ENCODE data around the gene GAL3ST2. TPM values are rescaled to one million over a fixed set of nuclear protein-coding genes. Genes with fewer than 3 reads are reported as not detected.

GAL3ST2 gene
- polyA plus RNA-seq, 1 of the 3 experiments (the other 2 are of a cell fraction) = 0.15 TPM

GRCh38 chr2:241760301-241760771 lies 16.3 kb upstream of the GAL3ST2 start:
- H3K4me1 ChIP-seq (ENCODE audit: control insufficient read depth in 1 of 2, insufficient read depth in 2 of 2, low read depth in 1 of 2, low read length in 1 of 2) = peaks cover 0 to 27% of the 10 kb centered on the region in 2 experiments; a peak in 1 of 4 replicates
- WGBS (ENCODE audit: low lambda C conversion rate) = 100% methylated on average over 5 of the region's 17 CpGs
- H3K4me2 ChIP-seq = no peak overlapping the region
- no peaks in the 10 kb centered on the region for H3K79me2 ChIP-seq (ENCODE audit: insufficient read depth)
- H3K27me3 ChIP-seq (ENCODE audit: insufficient read depth) = no peaks in the 10 kb centered on the region
- no peak overlapping the region for H2AFZ ChIP-seq (ENCODE audit: low read depth)
- H3K36me3 ChIP-seq (replicated peaks in 1 of 2; ENCODE audit: control insufficient read depth in 1 of 2, insufficient read depth in 2 of 2, low read length in 1 of 2) = peaks cover 15 to 25% of the 10 kb centered on the region in 2 experiments
- TF ChIP-seq EP300 (IDR thresholded peaks at IDR 0.05; ENCODE audit: borderline replicate concordance in 1 of 2, low read depth in 1 of 2, low read length in 1 of 2) = no peak
- TF ChIP-seq YY1 (IDR thresholded peaks at IDR 0.05; ENCODE audit: low read depth) = no peak
- no peak for TF ChIP-seq NRF1 (IDR thresholded peaks at IDR 0.05; ENCODE audit: low read depth, low read length)
- no peak for TF ChIP-seq GATA2 (CRISPR knock-in tag; IDR thresholded peaks at IDR 0.05)
- no peak for TF ChIP-seq TCF12 (IDR thresholded peaks at IDR 0.05)
- TF ChIP-seq JUND (IDR thresholded peaks at IDR 0.05) = no peak
- TF ChIP-seq RCOR1 (IDR thresholded peaks at IDR 0.05; ENCODE audit: low read length) = no peak
- no peak for TF ChIP-seq TAF1 (IDR thresholded peaks at IDR 0.05; ENCODE audit: borderline replicate concordance, low read depth, low read length)
- TF ChIP-seq, protein P1, sequence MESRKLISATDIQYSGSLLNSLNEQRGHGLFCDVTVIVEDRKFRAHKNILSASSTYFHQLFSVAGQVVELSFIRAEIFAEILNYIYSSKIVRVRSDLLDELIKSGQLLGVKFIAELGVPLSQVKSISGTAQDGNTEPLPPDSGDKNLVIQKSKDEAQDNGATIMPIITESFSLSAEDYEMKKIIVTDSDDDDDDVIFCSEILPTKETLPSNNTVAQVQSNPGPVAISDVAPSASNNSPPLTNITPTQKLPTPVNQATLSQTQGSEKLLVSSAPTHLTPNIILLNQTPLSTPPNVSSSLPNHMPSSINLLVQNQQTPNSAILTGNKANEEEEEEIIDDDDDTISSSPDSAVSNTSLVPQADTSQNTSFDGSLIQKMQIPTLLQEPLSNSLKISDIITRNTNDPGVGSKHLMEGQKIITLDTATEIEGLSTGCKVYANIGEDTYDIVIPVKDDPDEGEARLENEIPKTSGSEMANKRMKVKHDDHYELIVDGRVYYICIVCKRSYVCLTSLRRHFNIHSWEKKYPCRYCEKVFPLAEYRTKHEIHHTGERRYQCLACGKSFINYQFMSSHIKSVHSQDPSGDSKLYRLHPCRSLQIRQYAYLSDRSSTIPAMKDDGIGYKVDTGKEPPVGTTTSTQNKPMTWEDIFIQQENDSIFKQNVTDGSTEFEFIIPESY (IDR thresholded peaks at IDR 0.05; ENCODE audit: borderline replicate concordance, low read depth) = no peak
- TF ChIP-seq, protein P2, sequence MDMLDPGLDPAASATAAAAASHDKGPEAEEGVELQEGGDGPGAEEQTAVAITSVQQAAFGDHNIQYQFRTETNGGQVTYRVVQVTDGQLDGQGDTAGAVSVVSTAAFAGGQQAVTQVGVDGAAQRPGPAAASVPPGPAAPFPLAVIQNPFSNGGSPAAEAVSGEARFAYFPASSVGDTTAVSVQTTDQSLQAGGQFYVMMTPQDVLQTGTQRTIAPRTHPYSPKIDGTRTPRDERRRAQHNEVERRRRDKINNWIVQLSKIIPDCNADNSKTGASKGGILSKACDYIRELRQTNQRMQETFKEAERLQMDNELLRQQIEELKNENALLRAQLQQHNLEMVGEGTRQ (IDR thresholded peaks at IDR 0.05; ENCODE audit: borderline replicate concordance, low read depth, low read length) = no peak
- TF ChIP-seq SMC3 (IDR thresholded peaks at IDR 0.05; ENCODE audit: low read depth, low read length) = no peak
- TF ChIP-seq ELF1 (IDR thresholded peaks at IDR 0.05) = no peak
- TF ChIP-seq NFIC (IDR thresholded peaks at IDR 0.05; ENCODE audit: borderline replicate concordance) = no peak
- H3K4me3 ChIP-seq (ENCODE audit: low read depth in 2 of 2, low read length in 1 of 2) = no peak overlapping the region
- no peaks in the 10 kb centered on the region for H4K20me1 ChIP-seq (ENCODE audit: insufficient read depth)
- peaks cover 12% of the 10 kb centered on the region for H3F3A ChIP-seq (replicated peaks; ENCODE audit: insufficient read depth)
- H3K27ac ChIP-seq (ENCODE audit: low read depth in 2 of 2, low read length in 1 of 2) = no peak overlapping the region
- no peaks in the 10 kb centered on the region for H3K9me2 ChIP-seq
- peak; percentile 19 for DNase-seq
- ChIA-PET POLR2A (no interaction called here), CTCF (no interaction called here)
- no peak overlapping the region for H3K9ac ChIP-seq
- H3K9me3 ChIP-seq = no peaks in the 10 kb centered on the region

- CTCF ChIA-PET = interaction anchor here (1.2 to 2.5 kb wide), 4 partner anchors 11 to 116 kb away, joined by 3 to 13 read pairs (median 4); partner anchors contain the start of gene GAL3ST2
Measured at GRCh38 chr2:241762321-241762932, 14.2 kb upstream of the GAL3ST2 start.

More at GRCh38 chr2:241762321-241762932, 14.2 kb upstream of the GAL3ST2 start:
- POLR2A ChIA-PET = interaction anchor here (1.1 kb wide), 1 partner anchor 60 kb away, joined by 3 read pairs; the partner anchor contains the start of gene ING5
- TF ChIP-seq, protein P3, sequence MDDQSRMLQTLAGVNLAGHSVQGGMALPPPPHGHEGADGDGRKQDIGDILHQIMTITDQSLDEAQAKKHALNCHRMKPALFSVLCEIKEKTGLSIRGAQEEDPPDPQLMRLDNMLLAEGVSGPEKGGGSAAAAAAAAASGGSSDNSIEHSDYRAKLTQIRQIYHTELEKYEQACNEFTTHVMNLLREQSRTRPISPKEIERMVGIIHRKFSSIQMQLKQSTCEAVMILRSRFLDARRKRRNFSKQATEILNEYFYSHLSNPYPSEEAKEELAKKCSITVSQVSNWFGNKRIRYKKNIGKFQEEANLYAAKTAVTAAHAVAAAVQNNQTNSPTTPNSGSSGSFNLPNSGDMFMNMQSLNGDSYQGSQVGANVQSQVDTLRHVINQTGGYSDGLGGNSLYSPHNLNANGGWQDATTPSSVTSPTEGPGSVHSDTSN (IDR thresholded peaks at IDR 0.05) = no peak
- TF ChIP-seq, protein P1 (IDR thresholded peaks at IDR 0.05; ENCODE audit: borderline replicate concordance, low read depth) = no peak
- no peak for TF ChIP-seq MXI1 (IDR thresholded peaks at IDR 0.05; ENCODE audit: low read depth, low read length)
- TF ChIP-seq SIN3A (IDR thresholded peaks at IDR 0.05; ENCODE audit: borderline replicate concordance, low read depth, low read length) = no peak
- H3K4me1 ChIP-seq (ENCODE audit: control insufficient read depth in 1 of 2, insufficient read depth in 2 of 2, low read depth in 1 of 2, low read length in 1 of 2) = peaks cover 0 to 27% of the 10 kb centered on the region in 2 experiments; a peak in 1 of 4 replicates
- H4K20me1 ChIP-seq (ENCODE audit: insufficient read depth) = no peaks in the 10 kb centered on the region
- H3K9me3 ChIP-seq = no peaks in the 10 kb centered on the region
- H3F3A ChIP-seq (replicated peaks; ENCODE audit: insufficient read depth) = peaks cover 12% of the 10 kb centered on the region
- no peaks in the 10 kb centered on the region for H3K9me2 ChIP-seq
- H3K27ac ChIP-seq (ENCODE audit: low read depth in 2 of 2, low read length in 1 of 2) = peak overlapping the region in 1 of 2 experiments; percentile 53; a peak in 2 of 4 replicates
- H3K9ac ChIP-seq = no peak overlapping the region
- WGBS (ENCODE audit: low lambda C conversion rate) = 70% methylated on average over 14 of the region's 18 CpGs
- H3K4me3 ChIP-seq (ENCODE audit: low read depth in 2 of 2, low read length in 1 of 2) = no peak overlapping the region
- peaks cover 11 to 16% of the 10 kb centered on the region in 2 experiments for H3K36me3 ChIP-seq (replicated peaks in 1 of 2; ENCODE audit: control insufficient read depth in 1 of 2, insufficient read depth in 2 of 2, low read length in 1 of 2)
- no peak overlapping the region for H2AFZ ChIP-seq (ENCODE audit: low read depth)
- H3K4me2 ChIP-seq = no peak overlapping the region
- DNase-seq = peak; percentile 41
- no peaks in the 10 kb centered on the region for H3K27me3 ChIP-seq (ENCODE audit: insufficient read depth)
- no peaks in the 10 kb centered on the region for H3K79me2 ChIP-seq (ENCODE audit: insufficient read depth)
